GM21423 (cell line): ENCODE results near the gene WDR27.

Source experiments
- ATAC-seq: cut with Tn5 transposase; IDR thresholded peaks from one replicate; pipeline ENCODE4 v1.9.1; 2021; ENCODE audit warnings: mild to moderate bottlenecking, moderate library complexity; ENCODE audit not compliant: unreplicated experiment

The WDR27 gene

DNA sequence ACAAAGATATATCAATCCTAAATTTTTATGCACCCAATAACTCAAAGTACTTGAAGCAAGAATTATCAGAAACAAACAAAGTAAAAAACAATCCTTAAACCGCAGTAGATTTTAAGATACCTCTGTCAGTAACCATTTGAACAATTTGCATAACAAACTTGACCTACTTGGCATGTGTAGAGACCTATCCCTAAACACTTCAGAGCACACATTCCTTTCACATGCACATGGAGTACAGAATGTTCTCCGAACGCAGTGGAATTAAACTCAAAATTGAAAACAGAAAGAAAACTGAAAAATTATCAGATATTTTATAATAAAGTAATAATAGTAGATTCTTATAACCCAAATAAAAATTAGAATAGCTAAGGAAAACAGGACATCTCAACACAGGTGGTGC is 285.6 kb downstream of the WDR27 start:
- ATAC-seq = no peak

DNA sequence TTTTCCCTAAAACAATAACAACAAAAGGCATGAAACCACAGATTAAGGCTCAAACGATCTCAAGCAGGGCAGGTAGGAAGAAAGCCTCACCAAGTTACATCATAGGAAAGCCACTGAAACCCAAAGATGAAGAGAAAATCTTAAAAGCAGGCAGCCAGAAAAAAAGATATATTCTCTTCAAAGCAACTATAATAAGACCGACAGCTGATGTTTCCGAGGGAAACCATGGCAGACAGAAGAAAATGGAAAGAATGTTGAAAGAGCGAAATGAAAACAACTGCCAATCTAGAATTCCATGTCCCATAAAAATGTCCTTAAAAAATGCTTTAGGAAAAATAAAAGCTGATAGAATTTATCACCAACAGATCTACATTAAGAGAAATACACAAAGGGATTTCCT is 286.6 kb downstream of the WDR27 start:
- ATAC-seq = no peak

DNA sequence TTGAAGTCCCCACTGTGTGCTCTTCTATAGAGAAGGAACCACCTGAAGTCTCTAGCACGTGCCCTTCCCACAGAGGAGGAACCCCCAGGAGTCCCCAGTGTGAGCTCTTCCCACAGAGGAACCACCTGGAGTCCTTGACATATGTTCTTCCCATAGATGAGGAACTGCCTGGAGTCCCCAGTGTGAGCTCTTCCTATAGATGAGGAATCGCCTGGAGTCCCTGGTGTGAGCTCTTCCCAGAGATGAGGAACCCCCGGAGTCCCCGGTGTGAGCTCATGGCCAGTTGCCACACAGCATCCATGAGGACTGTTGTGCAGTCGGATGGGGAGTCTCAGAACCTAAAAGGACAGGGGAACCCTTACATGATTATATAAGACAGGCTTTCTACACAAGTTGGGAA is 290.1 kb downstream of the WDR27 start:
- ATAC-seq = no peak

DNA sequence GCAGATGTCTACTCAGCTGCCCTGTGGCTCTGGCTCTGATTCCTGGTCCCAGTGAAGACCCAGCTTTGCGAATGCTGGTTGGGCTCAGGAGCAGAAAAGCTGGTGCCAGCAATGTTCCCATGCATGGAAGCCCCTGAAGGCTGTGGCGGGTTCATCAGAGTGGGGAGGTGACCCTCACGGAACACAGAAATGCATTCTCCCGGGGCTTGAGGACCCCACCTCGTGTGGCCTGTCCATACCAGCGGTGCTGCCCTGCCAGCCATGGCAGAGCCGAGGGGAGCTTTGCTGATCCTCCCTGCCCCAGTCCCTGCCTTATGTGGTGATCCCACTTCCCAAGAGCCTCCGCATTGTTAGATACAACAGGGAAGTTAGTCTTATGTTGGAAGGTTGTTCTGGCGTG is 290.5 kb downstream of the WDR27 start:
- no peak for ATAC-seq

DNA sequence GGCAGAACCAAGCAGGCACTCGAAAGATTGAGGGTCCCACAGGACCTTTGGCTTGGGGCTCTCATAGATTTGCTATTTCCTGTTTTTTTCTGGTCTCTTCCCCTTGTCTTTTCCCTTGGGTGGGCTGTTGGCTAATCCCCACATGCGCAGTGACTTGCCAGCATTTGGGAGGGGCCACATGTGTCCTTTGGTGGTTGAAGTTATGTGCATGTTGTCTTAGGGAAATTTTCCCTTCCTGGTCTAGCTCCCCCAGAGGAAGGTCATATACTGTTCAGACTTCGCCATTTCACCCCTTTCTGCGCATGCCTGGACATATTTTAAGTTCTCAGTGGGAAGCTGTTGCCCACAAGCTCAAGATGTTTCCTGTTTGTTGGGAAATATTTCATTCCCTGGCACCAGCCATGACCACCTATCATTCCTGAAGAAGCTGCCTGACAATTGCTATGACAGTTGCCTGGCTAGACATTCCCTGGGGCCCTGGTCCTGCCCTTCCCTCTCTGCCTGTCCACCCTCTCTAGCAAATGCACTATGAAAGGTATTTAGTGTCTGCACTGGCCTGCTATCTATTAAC is 292.0 kb downstream of the WDR27 start:
- no peak for ATAC-seq

DNA sequence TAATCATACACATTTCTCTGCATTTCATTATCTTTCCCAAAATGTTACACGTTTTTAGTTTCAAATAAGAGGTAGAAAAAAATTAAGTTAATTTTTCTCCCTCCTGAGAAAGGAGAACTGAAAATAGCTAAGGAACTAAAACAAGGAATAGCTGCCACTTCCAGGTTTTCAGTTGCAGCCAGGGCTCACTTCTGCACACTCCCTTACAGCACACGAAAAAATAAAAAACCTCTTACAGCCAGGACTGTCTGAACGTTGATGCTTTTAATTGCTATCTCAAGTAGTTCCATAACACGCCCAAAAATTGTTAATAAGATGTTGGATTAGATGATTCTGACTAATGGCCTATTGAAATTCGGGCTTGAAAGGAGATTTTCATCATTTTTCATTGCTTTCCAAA is 294.5 kb downstream of the WDR27 start:
- no peak for ATAC-seq
